ENCODE measurements around the gene GPC5. TPM values are rescaled to one million over a fixed set of nuclear protein-coding genes. Genes with fewer than 3 reads are reported as not detected.
"Not testable (repeated sequence)": the region's sequence is repeated elsewhere in the genome, so short reads cannot be mapped to it uniquely, and the experiment has no call there.

The GPC5 gene
- total RNA-seq, 1 donor from 2014 or later = 2.2 TPM

DNA sequence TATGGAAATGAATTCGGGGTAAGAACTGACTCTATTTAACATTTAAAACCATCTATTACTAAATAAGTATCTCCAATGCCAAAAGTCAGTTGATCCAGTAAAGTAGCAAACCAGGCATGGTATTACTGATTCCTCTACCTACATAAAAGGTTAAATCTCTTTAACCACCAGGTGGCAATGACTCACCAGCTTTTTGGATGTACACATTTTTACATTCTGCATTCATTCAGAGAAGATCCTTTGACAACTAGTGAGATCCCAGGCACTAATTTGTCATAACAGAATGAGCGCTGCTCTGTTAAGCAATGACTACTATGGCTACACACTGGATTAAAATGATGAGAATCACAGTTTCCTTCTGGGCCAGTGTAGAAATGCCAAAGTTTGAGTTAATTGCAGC lies 1498.4 kb downstream of the GPC5 start:
- DNase-seq = peak; percentile 7

DNA sequence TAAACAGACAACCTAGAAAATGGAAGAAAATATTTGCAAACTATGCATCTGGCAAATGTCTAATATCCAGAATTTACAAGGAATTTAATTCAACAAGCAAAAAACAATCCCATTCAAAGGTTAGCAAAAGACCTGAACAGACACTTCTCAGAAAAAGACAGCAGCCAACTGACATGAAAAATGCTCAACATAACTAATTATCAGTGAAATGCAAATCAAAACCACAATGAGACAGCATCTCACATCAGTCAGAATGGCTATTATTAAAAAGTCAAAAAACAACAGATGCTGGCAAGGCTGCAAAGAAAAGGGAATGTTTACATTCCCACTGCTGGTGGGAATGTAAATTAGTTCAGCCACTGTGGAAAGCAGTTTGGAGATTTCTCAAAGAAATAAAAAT lies 1500.5 kb downstream of the GPC5 start:
- DNase-seq = not testable (repeated sequence)

DNA sequence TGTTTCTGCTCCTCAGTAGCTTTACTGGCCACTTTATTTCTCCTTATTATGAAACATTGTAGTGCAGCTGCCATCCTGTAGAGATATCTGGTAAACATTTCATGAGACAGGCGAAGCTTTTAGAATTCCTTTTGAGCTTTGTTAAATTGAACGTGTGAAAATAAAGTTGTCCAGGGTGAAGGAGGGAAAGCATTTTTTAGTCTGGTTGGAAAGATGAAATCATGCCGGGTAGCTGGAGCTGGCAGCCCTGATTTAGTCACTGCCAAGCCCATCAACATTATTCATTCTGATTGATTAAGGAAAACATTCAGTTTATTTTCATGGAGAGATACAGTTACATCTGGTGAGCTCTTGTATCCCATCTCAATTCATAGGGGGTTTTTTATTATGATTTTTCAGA lies 1502.0 kb downstream of the GPC5 start:
- DNase-seq = no peak

DNA sequence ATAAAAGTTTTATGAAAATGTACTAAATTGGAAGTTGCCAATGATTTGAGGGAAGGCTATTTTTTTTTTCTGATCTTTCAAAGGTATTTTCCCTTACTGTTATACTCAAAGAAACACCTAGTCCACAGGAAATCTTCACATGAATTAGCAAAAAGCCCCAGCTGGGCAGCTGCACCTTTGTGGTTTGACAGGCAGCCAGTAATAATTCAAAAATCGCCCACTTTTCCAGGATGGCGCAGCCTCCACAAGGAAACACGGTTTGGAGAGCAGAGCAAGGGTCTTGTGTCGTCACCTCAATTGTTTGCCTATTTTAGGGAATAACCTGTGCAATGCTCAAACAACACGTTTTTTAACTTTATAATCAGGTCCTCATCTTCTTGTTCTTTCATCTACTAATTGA lies 1503.3 kb downstream of the GPC5 start:
- no peak for DNase-seq

DNA sequence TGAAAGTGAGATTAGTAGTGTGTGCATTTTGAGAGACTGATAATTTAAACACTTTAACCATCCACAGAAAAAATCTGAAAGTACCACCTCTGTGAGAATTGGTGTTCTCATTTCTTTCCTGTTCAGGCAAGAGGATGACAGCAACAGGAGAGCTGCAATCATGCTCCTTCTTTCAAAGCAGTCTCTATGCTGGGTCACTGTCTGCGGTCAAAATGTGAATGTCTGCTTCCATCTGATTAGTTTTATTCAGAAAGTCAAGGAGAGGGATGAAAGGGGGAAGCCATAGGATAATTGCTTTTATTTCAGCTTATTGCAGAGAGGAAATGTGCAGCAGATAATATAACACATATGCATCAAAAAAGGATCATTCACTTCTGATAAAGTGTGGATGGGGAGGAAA lies 1514.2 kb downstream of the GPC5 start:
- DNase-seq = no peak

DNA sequence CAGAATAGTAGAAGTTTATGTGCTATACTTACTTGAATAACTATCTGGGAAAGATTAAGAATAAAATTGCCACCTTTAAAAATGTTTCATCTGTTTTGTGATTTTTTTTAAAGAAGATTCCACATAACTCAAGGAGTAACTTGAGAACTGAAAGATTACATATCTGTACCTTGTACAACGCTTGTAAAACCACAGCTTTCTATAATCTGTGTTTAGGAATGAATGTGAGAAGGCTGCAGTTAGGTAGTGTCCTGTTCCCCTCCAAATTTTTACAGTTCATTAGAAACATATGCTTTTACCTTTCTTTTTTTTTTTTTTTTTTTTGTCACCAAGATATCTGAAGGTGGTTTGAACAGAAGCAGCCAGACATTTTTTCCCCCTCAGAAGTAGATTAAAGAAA lies 1515.4 kb downstream of the GPC5 start:
- no peak for DNase-seq

Small RNA genes lying within 50 kb of the gene (small RNA-seq; reads per million reads assigned to genes)
- gene AL356737.1 (ENCODE audit: low replicate concordance) = not detected
- not detected for gene FABP5P4 (ENCODE audit: low replicate concordance)
- gene MIR548AS (ENCODE audit: low replicate concordance) = not detected
- not detected for gene RNU4ATAC3P (ENCODE audit: low replicate concordance)

Other genes starting within 250 kb of the GPC5 start
- 12.0 TPM for gene MIR17HG, start 50.9 kb upstream of the GPC5 start, total RNA-seq